GM12874 (cell line): ENCODE results near the gene DDR2.

ENCODE experiments used
- CTCF ChIP-seq: IDR thresholded peaks from 2 replicates; pipeline ENCODE4 v1.5.1; 2011; ENCODE audit warnings: low read depth, mild to moderate bottlenecking, control low read depth, low read length, moderate library complexity; ENCODE audit not compliant: insufficient read depth

Gene DDR2

GRCh38 chr1:162663589-162664106 lies 31.4 kb downstream of the DDR2 start:
- TF ChIP-seq CTCF, result no peak

- no peak for TF ChIP-seq CTCF
Observed at GRCh38 chr1:162666006-162666645, 33.9 kb downstream of the DDR2 start.

- TF ChIP-seq CTCF, result no peak
Observed at GRCh38 chr1:162667381-162668080, 35.3 kb downstream of the DDR2 start.

GRCh38 chr1:162670928-162671663 lies 38.8 kb downstream of the DDR2 start:
- TF ChIP-seq CTCF, result no peak

GRCh38 chr1:162671664-162672410 lies 39.6 kb downstream of the DDR2 start:
- TF ChIP-seq CTCF, result no peak

GRCh38 chr1:162672622-162673260 lies 40.5 kb downstream of the DDR2 start:
- TF ChIP-seq CTCF, result no peak
